Measurements from ENCODE around the gene FAM3C. TPM values are rescaled to one million over a fixed set of nuclear protein-coding genes. Genes with fewer than 3 reads are reported as not detected.

FAM3C gene
- total and polyA plus RNA-seq, 11 donors = 20.6 to 97.2 (median 45.3) TPM

DNA sequence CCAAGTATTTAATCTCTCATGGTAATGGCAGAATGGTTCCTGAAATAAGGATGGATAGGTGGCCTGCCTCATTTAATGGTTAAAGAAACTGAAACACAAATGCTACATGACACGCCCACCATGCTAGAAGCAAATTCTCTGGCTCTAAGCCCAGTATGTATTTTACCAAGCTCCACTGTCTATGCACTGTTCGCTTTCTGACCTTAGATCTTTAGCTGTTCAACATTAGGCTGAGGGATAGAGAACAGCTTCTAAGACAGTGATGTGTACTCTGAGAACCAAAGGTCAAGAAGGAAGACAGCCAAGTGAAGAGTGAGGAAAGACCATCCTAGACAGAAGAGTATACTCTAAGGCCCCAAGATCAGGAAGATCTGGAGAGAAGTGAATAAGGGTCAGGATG is 26.6 kb downstream of the FAM3C start:
- intact Hi-C loops (cut with DNase I) = loop anchor here in 8 of 10 donors (2.0 to 10.0 kb wide), 5 partner anchors 27 to 628 kb away; partner anchors contain the start of gene FAM3C (in 1 of the 8)
- peaks cover 0 to 29% (median 11%) of the 10 kb centered on the region in 12 donors for H3K4me1 ChIP-seq
- WGBS, 4 donors = 22 to 31% (median 27%) methylated on average over 2 of the region's 2 CpGs
- DNase-seq = no peak
- H3K27me3 ChIP-seq = no peaks in the 10 kb centered on the region
- no peak overlapping the region for H3K27ac ChIP-seq
- no peak overlapping the region for H3K4me3 ChIP-seq
- ATAC-seq = peak in 2 of 4 donors; percentile 29 to 57
- TF ChIP-seq POLR2A (IDR thresholded peaks at IDR 0.05) = no peak
- TF ChIP-seq, protein P1, sequence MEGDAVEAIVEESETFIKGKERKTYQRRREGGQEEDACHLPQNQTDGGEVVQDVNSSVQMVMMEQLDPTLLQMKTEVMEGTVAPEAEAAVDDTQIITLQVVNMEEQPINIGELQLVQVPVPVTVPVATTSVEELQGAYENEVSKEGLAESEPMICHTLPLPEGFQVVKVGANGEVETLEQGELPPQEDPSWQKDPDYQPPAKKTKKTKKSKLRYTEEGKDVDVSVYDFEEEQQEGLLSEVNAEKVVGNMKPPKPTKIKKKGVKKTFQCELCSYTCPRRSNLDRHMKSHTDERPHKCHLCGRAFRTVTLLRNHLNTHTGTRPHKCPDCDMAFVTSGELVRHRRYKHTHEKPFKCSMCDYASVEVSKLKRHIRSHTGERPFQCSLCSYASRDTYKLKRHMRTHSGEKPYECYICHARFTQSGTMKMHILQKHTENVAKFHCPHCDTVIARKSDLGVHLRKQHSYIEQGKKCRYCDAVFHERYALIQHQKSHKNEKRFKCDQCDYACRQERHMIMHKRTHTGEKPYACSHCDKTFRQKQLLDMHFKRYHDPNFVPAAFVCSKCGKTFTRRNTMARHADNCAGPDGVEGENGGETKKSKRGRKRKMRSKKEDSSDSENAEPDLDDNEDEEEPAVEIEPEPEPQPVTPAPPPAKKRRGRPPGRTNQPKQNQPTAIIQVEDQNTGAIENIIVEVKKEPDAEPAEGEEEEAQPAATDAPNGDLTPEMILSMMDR (IDR thresholded peaks at IDR 0.05) = no peak
- H3K9me3 ChIP-seq = no peaks in the 10 kb centered on the region
- peaks cover 0 to 33% (median 0%) of the 10 kb centered on the region in 9 donors for H3K36me3 ChIP-seq

GRCh38 chr7:121366852-121367431 is 29.2 kb downstream of the FAM3C start:
- intact Hi-C loops (cut with DNase I) = loop anchor here (1.0 to 10.0 kb wide), 6 partner anchors 180 to 630 kb away; no protein-coding TSS in a partner anchor
- ATAC-seq (no peak), DNase-seq (no peak)
- no peaks in the 10 kb centered on the region for H3K27me3 ChIP-seq
- TF ChIP-seq, protein P1 (IDR thresholded peaks at IDR 0.05) = peak; percentile 62 to 90 (median 82)
- TF ChIP-seq POLR2A (IDR thresholded peaks at IDR 0.05) = no peak
- no peak overlapping the region for H3K4me3 ChIP-seq
- no peak overlapping the region for H3K27ac ChIP-seq
- peaks cover 0 to 13% (median 5%) of the 10 kb centered on the region in 12 donors for H3K4me1 ChIP-seq
- no peaks in the 10 kb centered on the region for H3K9me3 ChIP-seq
- 48 to 59% (median 53%) methylated on average over 2 of the region's 2 CpGs for WGBS, 4 donors
- peaks cover 0 to 53% (median 20%) of the 10 kb centered on the region in 9 donors for H3K36me3 ChIP-seq

DNA sequence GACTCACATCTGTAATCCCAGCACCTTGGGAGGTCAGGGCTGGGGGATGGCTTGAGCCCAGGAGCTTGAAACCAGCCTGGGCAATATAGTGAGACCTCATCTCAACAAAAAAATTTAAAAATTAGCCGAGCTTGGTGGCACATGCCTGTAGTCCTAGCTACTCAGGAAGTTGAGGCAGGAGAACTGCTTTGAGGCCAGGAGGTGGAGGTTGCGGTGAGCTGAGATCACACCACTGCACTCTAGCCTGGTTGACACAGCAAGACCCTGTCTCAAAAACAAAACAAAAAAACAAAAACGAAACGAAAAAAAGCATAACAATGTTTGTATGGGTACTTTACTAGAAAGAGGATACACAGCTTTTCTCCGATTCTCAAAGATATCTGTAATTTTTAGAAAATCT is 35.5 kb downstream of the FAM3C start:
- TF ChIP-seq POLR2A (IDR thresholded peaks at IDR 0.05) = no peak
- TF ChIP-seq, protein P1 (IDR thresholded peaks at IDR 0.05) = no peak
- DNase-seq (no peak), ATAC-seq (no peak)
- no peaks in the 10 kb centered on the region for H3K9me3 ChIP-seq
- no peak overlapping the region for H3K27ac ChIP-seq
- no peaks in the 10 kb centered on the region for H3K27me3 ChIP-seq
- H3K4me1 ChIP-seq = peaks cover 0 to 1% (median 0%) of the 10 kb centered on the region in 12 donors
- WGBS, 4 donors = 90% methylated on average over 5 of the region's 5 CpGs
- peaks cover 0 to 94% (median 75%) of the 10 kb centered on the region in 9 donors for H3K36me3 ChIP-seq
- H3K4me3 ChIP-seq = no peak overlapping the region
- intact Hi-C loops (cut with DNase I) = loop anchor here in 6 of 10 donors (10.0 kb wide), 1 partner anchor 634 kb away; no protein-coding TSS in a partner anchor

DNA sequence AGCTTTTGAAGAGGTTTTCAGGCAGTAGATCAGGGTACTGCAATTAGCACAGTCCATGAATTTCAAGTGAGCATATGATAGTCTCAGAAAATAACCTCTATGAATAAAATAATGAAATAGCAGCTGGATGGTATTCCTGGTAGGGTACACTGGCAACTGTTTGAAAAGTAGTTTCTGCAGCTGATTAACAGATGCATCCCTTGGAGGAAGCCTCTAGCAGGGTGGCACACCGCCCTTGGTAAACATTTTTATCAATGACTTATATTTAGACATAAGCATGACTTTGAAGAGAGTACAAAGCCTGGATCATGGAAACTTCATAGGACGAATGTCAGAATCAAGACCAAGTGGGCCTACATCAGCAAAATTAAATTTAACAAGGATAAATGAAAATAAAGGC is 40.5 kb downstream of the FAM3C start:
- peaks cover 0 to 99% (median 78%) of the 10 kb centered on the region in 9 donors for H3K36me3 ChIP-seq
- H3K4me1 ChIP-seq = peaks cover 0 to 4% (median 0%) of the 10 kb centered on the region in 12 donors
- H3K4me3 ChIP-seq = no peak overlapping the region
- 49 to 62% (median 55%) methylated on average over 2 of the region's 2 CpGs for WGBS, 4 donors
- no peaks in the 10 kb centered on the region for H3K27me3 ChIP-seq
- intact Hi-C loops (cut with DNase I) = no loop called here
- no peak for DNase-seq
- H3K27ac ChIP-seq = no peak overlapping the region
- ATAC-seq = no peak
- no peaks in the 10 kb centered on the region for H3K9me3 ChIP-seq
- TF ChIP-seq, protein P1 (IDR thresholded peaks at IDR 0.05) = no peak
- TF ChIP-seq POLR2A (IDR thresholded peaks at IDR 0.05) = no peak

Data from heart left ventricle (tissue), 16 donors.